GM19397 (cell line): ENCODE results near the gene AFAP1L2.
"Not testable (repeated sequence)": the region's sequence is repeated elsewhere in the genome, so short reads cannot be mapped to it uniquely, and the experiment has no call there.

Source experiments
- ATAC-seq: cut with Tn5 transposase; IDR thresholded peaks from one replicate; pipeline ENCODE4 v1.9.1; 2021; ENCODE audit warnings: mild to moderate bottlenecking, moderate library complexity; ENCODE audit not compliant: unreplicated experiment

The AFAP1L2 gene

GRCh38 chr10:114342976-114343375 is 61.3 kb downstream of the AFAP1L2 start:
- no peak for ATAC-seq

DNA sequence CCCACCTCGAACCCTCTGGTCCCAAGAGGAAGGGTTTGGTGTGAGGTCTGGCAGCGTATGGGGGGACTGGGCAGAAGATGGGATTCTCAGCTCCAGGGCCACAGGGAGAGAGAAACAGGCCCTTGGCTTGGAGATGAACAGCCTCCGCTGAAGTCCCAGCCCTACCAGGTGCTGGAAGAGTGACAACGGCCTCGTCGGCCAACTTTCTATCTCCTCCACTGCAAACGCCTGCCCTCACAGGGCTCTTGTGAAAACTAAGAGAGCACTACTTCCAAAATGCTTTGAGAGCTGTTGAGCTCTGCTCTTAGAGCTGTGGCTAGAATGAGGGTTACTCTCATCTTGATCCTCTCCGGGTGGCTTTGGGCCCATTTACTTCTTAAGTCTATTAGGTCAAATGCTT is 63.5 kb downstream of the AFAP1L2 start:
- no peak for ATAC-seq

GRCh38 chr10:114337510-114338462 is 66.5 kb downstream of the AFAP1L2 start:
- ATAC-seq: no peak

- no peak for ATAC-seq
Measured at GRCh38 chr10:114336823-114337509, 67.3 kb downstream of the AFAP1L2 start.

GRCh38 chr10:114335614-114336013 is 68.7 kb downstream of the AFAP1L2 start:
- ATAC-seq: no peak

GRCh38 chr10:114334301-114334700 is 70.0 kb downstream of the AFAP1L2 start:
- no peak for ATAC-seq

- ATAC-seq: not testable (repeated sequence)
Measured at GRCh38 chr10:114333441-114333840, 70.9 kb downstream of the AFAP1L2 start.

DNA sequence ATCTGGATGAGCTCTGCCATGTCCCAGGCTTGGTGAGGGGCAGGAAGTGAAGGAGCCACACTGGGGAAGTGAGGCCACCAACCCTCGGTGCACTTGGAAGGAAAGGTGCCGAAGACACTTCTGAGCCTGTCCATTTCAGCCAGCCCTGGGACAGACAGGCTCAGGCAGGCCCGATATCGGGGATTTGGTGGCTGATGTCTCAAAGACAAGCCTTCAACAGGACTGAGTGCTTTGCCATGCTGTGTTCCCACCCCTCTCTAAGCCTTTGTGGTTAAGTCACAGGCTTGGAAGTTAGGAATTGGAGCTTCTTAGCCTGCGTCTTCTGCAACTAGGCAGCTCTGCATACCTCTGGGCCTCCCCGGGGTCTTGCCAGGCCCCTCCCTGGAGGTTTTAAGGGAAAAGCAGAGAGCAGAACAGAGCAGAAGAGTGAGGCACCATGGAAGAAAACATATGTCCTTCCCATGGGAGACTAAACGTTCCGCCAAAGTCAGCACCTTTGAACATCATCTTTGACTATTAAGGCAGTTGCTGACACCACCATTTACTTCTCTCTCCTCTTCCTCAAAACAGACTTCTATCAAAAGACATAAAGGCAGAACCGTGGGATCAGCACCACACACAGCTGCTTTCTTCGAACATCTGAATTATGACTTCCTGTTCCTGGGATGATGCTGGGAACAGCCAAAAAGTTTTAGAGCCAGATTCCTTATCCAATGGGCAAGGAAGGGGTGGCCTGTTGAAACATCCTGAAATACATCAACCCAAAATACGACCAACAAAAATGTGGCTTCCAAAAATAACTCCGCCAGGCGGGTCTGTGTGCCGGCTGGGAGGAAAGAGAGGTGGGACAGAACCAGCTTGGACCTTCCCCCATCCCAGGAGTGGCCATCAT is 71.8 kb downstream of the AFAP1L2 start:
- ATAC-seq: no peak

GRCh38 chr10:114329634-114330365 is 74.5 kb downstream of the AFAP1L2 start:
- no peak for ATAC-seq

GRCh38 chr10:114328874-114329273 is 75.4 kb downstream of the AFAP1L2 start:
- no peak for ATAC-seq

DNA sequence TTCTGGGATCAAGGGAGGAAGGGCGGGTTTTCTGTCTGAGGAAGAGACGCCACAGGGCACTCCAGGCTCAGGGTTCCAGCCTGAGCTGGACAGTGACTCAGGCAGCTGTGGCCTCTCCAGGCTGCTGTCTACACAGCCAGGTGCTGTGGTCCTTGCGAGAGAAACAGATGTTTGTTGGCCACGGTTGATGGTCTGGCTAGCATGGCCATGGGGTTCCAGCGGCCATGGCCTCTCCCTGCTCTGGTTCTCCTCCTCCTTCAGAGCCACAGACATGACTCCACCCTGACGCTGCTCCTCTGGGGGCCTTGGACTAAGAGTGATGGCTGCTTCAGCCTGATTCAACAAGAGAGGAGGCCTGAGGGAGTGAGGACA is 75.9 kb downstream of the AFAP1L2 start:
- ATAC-seq: no peak

DNA sequence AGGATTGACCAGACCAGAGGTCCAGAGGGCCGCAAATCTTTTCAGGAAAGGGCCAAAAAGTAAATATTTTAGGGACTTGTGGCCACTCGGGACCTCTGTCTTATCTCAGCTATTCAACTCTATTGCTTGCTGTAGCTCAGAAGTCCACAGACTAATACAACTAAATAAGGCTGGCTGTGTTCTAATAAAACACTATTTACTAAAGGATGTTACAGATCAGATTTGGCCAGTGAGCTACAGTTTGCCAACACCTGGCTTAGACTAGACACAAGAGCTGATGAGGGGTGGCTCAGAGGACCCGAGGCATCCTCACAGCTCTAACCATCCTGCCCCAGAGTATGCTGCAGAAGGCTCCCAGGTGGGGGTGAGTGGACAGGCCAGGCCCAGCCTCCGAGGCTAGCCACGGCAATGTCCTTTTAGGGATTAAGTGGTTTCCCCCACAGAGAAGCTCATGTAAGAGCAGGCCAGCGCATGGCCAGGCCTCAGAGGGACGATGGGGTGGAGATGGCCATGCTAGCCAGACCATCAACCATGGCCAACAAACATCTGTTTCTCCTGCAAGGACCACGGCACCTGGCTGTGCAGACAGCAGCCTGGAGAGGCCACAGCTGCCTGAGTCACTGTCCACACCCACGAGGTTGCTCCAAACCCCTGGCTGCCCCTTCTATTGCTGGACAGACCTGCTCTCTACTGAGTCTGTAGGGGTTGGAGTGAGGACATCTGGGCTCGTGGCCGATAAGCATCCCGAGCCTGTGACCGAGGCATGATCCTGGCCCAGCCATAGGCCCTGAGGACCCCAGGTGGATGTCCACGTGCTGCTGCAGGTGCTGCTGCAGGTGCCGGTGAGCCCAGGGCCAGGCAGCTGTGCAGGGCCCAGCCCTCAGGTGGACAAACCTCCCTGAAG is 76.5 kb downstream of the AFAP1L2 start:
- no peak for ATAC-seq

GRCh38 chr10:114326795-114327194 is 77.5 kb downstream of the AFAP1L2 start:
- no peak for ATAC-seq

GRCh38 chr10:114323023-114323422 is 81.3 kb downstream of the AFAP1L2 start:
- no peak for ATAC-seq

DNA sequence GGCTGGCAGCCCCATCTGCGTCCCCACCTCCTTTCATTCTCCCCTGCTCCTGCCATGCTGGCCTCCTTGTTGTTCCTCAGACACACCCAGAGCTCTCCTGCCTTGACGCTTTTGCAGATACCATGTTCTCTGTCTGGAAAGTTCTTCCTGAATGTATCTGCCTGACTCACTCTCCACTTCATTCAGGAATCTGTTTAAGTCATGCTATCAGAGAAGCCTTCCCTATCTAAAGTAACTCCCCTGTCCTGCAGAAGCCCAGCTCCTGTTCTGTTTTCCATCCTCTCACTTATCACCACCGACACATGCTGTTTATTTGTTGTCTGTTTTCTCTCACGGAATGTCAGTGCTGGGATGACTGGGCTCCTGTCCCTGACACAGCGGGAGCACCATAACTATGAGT is 82.0 kb downstream of the AFAP1L2 start:
- ATAC-seq: no peak

DNA sequence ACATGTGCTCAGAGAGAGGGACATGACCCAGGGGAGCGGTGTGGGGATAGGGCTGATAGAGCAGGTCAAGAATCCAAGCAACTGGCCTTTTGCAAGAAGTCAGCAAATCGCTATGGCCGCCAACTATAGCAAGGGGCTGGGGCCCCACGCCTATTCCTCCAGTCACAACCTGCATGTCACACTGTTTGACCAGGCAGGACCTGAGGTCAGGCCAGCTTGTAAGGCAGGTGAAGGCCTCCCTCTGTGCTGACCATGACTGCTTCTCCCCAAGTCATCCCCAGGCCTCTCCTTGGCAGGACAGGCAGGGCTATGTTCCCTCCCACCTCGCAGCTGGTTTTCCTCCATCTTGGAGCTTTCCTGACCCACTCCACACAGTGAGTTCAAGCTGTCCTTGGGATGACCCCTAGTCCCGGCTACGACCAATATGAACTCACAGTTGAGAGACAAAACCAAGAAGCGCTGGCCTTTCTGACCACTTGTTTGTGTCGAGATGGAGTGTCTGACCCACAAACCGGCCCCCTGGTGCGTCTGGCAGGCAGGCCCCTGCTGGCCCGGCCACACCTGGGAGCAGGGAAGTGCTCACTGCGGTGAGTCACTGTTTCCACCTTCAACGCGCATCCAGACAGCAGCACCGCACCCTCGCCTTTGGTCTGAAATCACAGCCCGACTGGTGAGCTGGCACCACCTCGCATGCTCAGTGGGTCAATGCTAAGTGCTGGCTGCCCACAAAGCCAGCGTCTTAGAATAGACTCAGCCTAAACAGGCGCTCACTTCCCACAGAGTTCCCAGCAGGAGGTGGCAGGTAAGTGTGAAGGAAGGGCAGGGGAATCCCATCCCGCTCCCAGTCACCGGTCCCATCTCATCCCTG is 83.8 kb downstream of the AFAP1L2 start:
- no peak for ATAC-seq

DNA sequence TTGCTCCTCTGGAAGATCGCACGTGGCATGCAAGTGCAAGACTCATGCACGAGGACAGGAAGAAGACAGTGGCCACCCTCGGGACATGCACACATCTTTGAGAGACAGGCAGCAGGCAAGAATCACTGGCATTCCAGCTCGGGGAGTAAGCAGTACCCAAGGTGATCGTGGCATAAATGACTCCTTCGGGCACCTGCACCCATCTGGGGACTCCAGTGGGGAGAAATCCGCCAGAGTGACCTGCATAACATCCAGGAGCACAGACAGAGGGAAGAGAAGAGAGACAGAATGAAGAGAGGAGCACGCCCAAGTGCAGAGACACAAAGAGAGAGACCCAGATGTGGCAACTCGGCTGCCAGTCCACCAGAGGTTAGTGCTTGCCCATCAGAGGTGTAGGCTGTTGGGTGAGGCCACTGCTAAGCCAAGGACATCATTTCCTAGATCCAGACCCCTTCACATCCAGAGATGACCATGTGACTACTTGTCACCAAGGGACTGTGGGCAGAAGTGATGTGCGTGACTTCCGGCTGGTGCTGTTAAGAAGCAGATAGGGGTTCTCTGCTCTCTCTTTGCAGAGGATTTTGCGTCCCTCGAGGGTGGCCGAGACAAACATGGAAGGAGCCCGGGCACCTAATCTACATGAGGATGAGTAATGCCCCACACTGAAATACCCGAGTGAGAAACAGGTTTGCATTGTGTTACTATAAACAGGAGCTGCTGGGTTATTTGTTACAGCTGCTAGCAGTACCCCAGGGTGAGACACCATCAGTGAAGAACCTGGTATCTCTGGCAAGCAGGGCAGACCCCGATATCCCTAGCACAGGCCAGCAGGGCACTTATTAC is 84.7 kb downstream of the AFAP1L2 start:
- ATAC-seq: no peak

GRCh38 chr10:114316744-114317143 is 87.6 kb downstream of the AFAP1L2 start:
- ATAC-seq: no peak
